Thymus (tissue), 11 donors: Measurements from ENCODE around the gene PDE6C. TPM values are rescaled to one million over a fixed set of nuclear protein-coding genes. Genes with fewer than 3 reads are reported as not detected.

ENCODE experiments used
- DNase-seq, 9 donors: peaks; one replicate each; pipeline ENCODE4 v3.0.0-alpha.2; 2013; ENCODE audit warnings: low spot score in 9 of 9, low read depth in 6 of 9, missing footprints in 1 of 9
- H3K27ac ChIP-seq, 2 donors: one replicate each; pipeline ENCODE4 v1.5.1; 2013; ENCODE audit warnings: control low read depth in 1 of 2, low read depth in 1 of 2, low read length in 1 of 2, mild to moderate bottlenecking in 1 of 2, moderate library complexity in 1 of 2
- H3K27me3 ChIP-seq, 2 donors: one replicate each; pipeline ENCODE4 v1.5.1; 2013; ENCODE audit warnings: low read length in 1 of 2; ENCODE audit not compliant: control insufficient read depth in 2 of 2, insufficient read depth in 1 of 2
- H3K36me3 ChIP-seq, 2 donors: one replicate each; pipeline ENCODE4 v1.5.1; 2013; ENCODE audit warnings: low read length in 1 of 2, mild to moderate bottlenecking in 1 of 2, moderate library complexity in 1 of 2; ENCODE audit not compliant: control insufficient read depth in 2 of 2, insufficient read depth in 2 of 2
- H3K4me1 ChIP-seq, 2 donors: one replicate each; pipeline ENCODE4 v1.5.1; 2013; ENCODE audit warnings: low read length in 2 of 2; ENCODE audit not compliant: control insufficient read depth in 2 of 2, insufficient read depth in 2 of 2
- H3K4me3 ChIP-seq, 2 donors: one replicate each; pipeline ENCODE4 v1.5.1; 2013; ENCODE audit warnings: low read length in 2 of 2, control low read depth in 1 of 2, mild to moderate bottlenecking in 1 of 2
- H3K9me3 ChIP-seq, 2 donors: one replicate each; pipeline ENCODE4 v1.5.1; 2013; ENCODE audit warnings: low read length in 1 of 2, mild to moderate bottlenecking in 1 of 2; ENCODE audit not compliant: control insufficient read depth in 2 of 2, insufficient read depth in 1 of 2
- WGBS: extraction: QIAGEN DNeasy Blood & Tissue Kit; methylation state at CpG from one replicate; pipeline ENCODE4 v1.1.7; 2013; 5-methylcytosine and 5-hydroxymethylcytosine counted together
- polyA plus RNA-seq: library from polyadenylated mRNA; stranded (reverse); fragments of 200-250 nt; gene quantifications from one replicate; pipeline ENCODE4 v1.2.3, GENCODE V29; 2013
- total RNA-seq: library from RNA; stranded (reverse); fragments of 120-200 nt; gene quantifications from one replicate; pipeline ENCODE4 v1.2.4, GENCODE V29; 2013
- donor health status: healthy.

PDE6C gene
- total and polyA plus RNA-seq, 2 donors = 0.18 TPM; not detected in 1

DNA sequence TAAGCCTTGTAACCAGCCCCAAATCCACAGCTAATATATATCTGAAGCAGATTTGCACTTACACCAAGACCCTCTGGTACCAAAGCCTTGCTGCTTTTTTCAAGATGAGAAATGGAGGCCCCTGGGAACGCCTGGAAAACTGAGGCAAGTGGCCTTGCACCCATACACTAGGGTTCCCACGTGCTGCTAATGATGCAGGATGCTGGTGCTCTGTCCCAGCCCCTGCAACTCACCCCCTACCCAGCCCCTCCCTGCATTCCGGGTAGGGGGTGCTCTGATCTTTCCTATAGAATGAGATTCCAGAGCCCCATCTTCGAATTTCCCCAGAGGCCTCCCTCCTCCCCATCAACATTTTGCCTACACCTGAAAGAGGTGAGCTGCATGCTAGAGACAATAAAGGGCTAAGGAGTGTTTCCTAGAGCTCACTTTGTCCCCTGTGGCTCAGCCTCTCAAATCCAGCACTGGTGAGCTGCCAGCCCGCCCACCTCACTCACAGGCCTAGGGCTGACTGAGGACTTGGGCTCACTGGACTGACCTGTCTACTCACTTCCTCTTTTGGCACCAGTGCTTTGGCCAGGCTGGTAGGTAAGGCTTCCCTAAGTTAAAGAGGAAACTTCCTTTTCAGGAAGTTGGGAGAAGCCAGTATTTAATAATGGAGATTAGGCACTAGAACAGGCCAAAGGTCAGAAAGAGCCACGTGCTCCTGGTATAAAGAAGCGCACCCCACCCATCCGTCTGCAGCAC is 21.1 kb upstream of the PDE6C start:
- Histone ChIP-seq H3K27ac (no peak overlapping the region), H3K27me3 (no peaks in the 10 kb centered on the region)

DNA sequence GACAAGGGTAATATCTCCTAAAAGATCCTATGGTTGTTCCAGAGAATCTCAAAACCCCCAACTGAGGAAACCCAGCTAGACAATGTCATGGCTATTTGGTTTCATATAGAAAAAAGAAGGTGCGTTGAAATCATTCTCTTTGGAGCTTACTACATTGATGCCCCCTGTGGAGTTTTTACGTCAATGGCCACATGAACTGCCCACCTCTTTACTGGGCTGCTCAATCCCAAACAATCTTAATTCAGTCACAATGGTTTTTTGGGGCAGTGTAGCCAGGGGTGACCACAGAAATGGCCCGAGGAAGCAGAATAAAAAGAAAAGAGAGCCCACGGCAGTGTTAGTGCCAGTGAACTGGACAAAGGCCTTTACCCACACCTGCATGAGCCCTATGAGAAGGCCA is 19.1 kb upstream of the PDE6C start:
- WGBS = 94% methylated on average over 4 of the region's 4 CpGs
- Histone ChIP-seq H3K27me3 (no peaks in the 10 kb centered on the region), H3K36me3 (no peaks in the 10 kb centered on the region), H3K4me1 (no peaks in the 10 kb centered on the region), H3K4me3 (no peak overlapping the region), H3K27ac (no peak overlapping the region), H3K9me3 (no peaks in the 10 kb centered on the region)
- no peak for DNase-seq

More for the DNA sequence above, 21.1 kb upstream of the PDE6C start:
- H3K4me3 ChIP-seq = no peak overlapping the region
- H3K36me3 ChIP-seq = no peaks in the 10 kb centered on the region
- 91% methylated on average over 8 of the region's 8 CpGs for WGBS
- H3K9me3 ChIP-seq = no peaks in the 10 kb centered on the region
- no peak for DNase-seq
- H3K4me1 ChIP-seq = no peaks in the 10 kb centered on the region

DNA sequence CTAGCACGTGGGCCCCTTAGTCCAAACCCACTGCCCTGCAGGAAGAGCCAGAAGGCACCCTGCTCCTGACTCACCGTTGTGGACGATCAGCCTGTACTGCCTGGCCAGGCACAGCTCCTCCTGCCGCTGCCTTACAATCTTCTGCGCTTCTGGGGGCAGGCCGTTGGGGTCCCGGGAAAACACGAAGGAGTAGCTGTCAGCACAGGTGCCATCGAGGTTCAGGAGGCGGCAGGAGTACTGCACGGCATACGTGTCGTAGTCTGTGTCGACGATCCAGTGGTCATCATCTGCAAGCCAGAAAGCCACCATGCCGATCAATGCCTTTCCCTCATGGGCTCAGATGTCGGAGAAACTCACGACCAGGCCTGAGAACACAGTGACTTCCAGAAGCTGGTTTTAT is 18.6 kb upstream of the PDE6C start:
- Histone ChIP-seq H3K27ac (no peak overlapping the region), H3K9me3 (no peaks in the 10 kb centered on the region), H3K4me1 (no peaks in the 10 kb centered on the region), H3K27me3 (peaks cover 0 to under 1% of the 10 kb centered on the region in 2 donors), H3K4me3 (no peak overlapping the region), H3K36me3 (no peaks in the 10 kb centered on the region)
- WGBS = 94% methylated on average over 18 of the region's 18 CpGs
- DNase-seq = no peak

DNA sequence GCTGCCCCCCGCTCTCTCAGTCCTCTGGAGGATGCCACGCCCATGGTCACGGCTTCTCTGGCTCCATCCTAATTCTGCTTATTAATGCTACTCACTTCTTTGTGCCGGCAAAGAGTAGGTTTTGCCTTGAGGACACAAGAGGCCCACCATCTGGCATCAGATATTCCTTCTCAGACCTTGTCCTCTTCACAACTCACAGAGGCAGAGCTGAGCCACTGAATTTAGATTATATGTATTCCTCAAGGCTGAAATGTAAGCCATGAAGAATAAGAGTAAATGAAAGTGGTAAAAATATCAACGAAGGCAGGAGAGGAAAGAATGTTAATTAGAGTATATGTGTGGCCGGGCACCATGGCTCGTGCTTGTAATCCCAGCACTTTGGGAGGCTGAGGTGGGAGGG is 17.8 kb upstream of the PDE6C start:
- Histone ChIP-seq H3K27me3 (peaks cover 0 to 7% of the 10 kb centered on the region in 2 donors), H3K9me3 (no peaks in the 10 kb centered on the region), H3K4me1 (no peaks in the 10 kb centered on the region), H3K36me3 (no peaks in the 10 kb centered on the region), H3K4me3 (no peak overlapping the region), H3K27ac (no peak overlapping the region)
- no peak for DNase-seq
- WGBS = 86% methylated on average over 7 of the region's 7 CpGs

DNA sequence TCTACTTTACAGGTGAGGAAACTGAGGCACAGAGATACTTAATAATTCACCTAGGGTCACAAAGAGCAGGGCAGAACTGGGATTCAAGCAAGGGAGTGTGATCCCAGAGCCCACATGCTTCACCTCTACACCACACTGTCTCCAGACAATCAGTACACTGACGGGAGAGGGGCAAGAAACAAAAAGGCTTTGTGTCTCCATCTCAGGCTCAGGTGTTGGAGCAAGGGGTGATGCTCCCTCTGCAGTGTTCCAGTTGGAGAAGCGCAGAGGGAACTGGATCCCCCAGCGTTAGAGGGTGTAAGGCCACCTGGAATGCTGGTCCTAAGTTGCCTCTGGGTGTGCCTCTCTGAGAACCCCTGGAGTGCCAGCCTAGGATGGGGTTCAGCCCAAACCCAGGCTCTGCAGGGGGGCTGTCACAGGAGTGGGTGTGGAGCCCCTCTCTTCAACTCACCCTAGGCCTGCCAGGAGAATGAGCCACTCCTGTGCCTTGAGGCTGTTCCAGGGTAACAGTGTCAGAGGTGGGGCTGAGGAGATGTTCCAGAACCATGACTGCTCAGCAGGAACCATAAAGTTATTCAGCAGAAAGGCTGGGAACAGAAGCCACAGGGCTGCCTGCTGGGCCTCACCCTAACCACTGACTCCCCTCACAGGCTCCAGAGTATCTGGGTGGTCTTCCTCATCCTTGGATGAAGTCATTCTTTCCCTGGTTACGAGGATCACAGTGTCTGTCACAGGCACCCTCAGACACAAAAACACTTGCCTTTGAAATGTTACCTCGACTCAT is 16.8 kb upstream of the PDE6C start:
- Histone ChIP-seq H3K27me3 (peaks cover 6 to 18% of the 10 kb centered on the region in 2 donors), H3K9me3 (no peaks in the 10 kb centered on the region), H3K4me3 (no peak overlapping the region), H3K36me3 (no peaks in the 10 kb centered on the region), H3K27ac (no peak overlapping the region), H3K4me1 (no peaks in the 10 kb centered on the region)
- WGBS = 85% methylated on average over 5 of the region's 5 CpGs
- no peak for DNase-seq

DNA sequence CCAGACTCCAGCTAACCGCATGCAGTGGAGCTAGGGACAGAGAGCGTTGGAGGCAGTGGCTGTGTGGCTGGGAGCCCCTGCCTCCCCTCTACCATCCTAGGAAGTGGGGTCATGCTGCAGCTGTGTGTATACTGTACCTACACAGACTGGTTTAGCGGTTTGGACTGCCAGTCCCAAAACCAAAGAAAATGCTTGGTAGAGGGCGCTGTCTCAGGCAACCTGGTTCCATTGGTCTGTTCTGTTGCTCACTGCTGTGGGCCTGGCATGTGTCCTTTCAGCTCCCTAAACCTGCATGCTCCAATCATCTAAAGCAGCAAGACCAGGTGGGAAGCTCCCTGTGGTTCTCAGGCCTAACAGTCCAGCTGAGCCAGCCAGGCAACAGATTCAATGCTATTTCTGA is 15.8 kb upstream of the PDE6C start:
- peaks cover 16 to 26% of the 10 kb centered on the region in 2 donors for H3K27me3 ChIP-seq
- H3K4me1 ChIP-seq = no peaks in the 10 kb centered on the region

DNA sequence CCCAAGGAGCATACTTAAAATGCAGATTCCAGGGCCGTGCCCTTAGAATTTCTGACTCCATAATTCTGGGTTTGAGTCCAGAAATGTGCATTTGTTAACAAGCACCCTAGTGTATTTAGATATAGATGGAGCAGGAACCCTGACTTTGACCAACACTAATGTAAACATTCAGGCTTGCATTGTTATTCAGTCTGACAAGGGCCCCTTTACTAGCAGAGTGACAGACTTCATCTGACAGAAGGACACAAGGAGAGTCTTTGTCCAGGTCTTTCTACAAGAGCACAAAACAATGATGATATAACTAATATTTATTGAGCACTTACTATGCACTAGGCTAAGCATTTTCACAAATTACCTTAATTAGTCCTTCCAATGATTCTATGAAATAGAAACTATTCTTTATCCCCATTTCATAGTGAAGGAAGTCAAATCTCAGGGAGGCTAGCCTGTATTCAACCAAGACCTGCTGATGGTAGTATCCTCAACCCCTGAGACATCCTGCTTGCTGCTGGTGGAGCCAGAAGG is 15.2 kb upstream of the PDE6C start:
- WGBS = 92% methylated on average over 1 of the region's 1 CpG

More for the DNA sequence above, 15.8 kb upstream of the PDE6C start:
- H3K27ac ChIP-seq = no peak overlapping the region
- WGBS = 96% methylated on average over 4 of the region's 4 CpGs
- H3K4me3 ChIP-seq = no peak overlapping the region
- peaks cover 0 to 3% of the 10 kb centered on the region in 2 donors for H3K9me3 ChIP-seq
- DNase-seq = no peak
- H3K36me3 ChIP-seq = no peaks in the 10 kb centered on the region

DNA sequence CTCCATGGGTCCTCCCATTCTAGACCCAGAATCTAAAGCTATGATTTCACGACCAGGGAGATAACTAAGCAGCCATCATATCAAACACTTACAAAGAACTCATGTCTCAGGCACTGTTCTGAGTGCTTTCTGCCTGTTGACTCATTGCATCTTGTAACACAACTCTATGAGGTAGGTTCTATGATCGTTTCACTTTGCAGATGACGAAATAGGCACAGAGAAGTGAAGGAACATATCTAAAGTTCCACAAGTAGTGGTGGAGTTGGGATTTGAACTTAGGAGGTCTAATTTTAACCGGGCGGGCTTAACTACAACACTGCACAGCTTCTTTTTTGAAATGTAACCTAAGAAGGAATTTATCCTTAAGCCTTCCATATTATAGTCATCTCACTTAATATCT is 14.2 kb upstream of the PDE6C start:
- H3K9me3 ChIP-seq = peaks cover 0 to 3% of the 10 kb centered on the region in 2 donors
- H3K4me1 ChIP-seq = no peaks in the 10 kb centered on the region
- 96% methylated on average over 5 of the region's 5 CpGs for WGBS
- no peak overlapping the region for H3K4me3 ChIP-seq
- H3K27me3 ChIP-seq = peaks cover 25 to 42% of the 10 kb centered on the region in 2 donors
- H3K36me3 ChIP-seq = no peaks in the 10 kb centered on the region
- H3K27ac ChIP-seq = no peak overlapping the region
- no peak for DNase-seq

More for the DNA sequence above, 15.2 kb upstream of the PDE6C start:
- Histone ChIP-seq H3K9me3 (peaks cover 0 to 3% of the 10 kb centered on the region in 2 donors), H3K27me3 (peaks cover 17 to 32% of the 10 kb centered on the region in 2 donors), H3K4me1 (no peaks in the 10 kb centered on the region), H3K27ac (no peak overlapping the region), H3K36me3 (no peaks in the 10 kb centered on the region), H3K4me3 (no peak overlapping the region)
- DNase-seq = no peak

DNA sequence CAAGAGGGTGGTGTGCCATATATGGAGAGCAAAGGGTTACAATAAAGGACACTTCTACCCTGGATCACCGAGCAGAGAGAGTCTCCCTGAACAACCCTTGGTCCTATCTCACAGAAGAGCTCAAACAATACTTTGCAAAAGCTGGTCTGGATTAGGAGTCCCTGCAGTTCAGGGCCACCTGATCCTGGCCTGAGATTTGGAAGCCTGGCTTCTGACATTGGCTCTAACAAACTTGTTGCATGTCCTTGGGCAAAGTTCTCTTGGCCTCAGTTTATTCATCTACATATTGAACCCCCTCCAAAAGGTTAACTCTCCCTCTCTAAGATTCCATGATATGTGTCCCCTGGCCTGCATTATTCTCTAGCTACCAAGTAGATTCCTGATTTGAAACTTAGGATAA is 13.0 kb upstream of the PDE6C start:
- Histone ChIP-seq H3K9me3 (peaks cover 0 to 3% of the 10 kb centered on the region in 2 donors), H3K36me3 (no peaks in the 10 kb centered on the region), H3K4me3 (no peak overlapping the region), H3K27ac (no peak overlapping the region), H3K27me3 (peaks cover 31 to 50% of the 10 kb centered on the region in 2 donors), H3K4me1 (no peaks in the 10 kb centered on the region)
- WGBS = 91% methylated on average over 1 of the region's 1 CpG
- no peak for DNase-seq
